ENCODE results near the gene TMEM127.

- 0 out of 2 replicates have a peak, but pooled peaks have one; percentile 14 for TF ChIP-seq POLR2AphosphoS5 (IDR thresholded peaks at IDR 0.05; ENCODE audit: low read depth, low read length)
- no peak for TF ChIP-seq TAF1 (IDR thresholded peaks at IDR 0.05; ENCODE audit: borderline replicate concordance, insufficient read depth, low read length)
- no peak for TF ChIP-seq REST (IDR thresholded peaks at IDR 0.05; ENCODE audit: insufficient read depth in 1 of 2, low read depth in 2 of 2, low read length in 2 of 2)
Observed at GRCh38 chr2:96271995-96272394, 6.2 kb upstream of the TMEM127 start.

Measured in PFSK-1 (cell line).